HG03097 (cell line): ENCODE data around the gene DHX15.

Source experiments
- ATAC-seq: cut with Tn5 transposase; IDR thresholded peaks from one replicate; pipeline ENCODE4 v1.9.1; 2021; ENCODE audit not compliant: unreplicated experiment, low FRiP score

Gene DHX15

DNA sequence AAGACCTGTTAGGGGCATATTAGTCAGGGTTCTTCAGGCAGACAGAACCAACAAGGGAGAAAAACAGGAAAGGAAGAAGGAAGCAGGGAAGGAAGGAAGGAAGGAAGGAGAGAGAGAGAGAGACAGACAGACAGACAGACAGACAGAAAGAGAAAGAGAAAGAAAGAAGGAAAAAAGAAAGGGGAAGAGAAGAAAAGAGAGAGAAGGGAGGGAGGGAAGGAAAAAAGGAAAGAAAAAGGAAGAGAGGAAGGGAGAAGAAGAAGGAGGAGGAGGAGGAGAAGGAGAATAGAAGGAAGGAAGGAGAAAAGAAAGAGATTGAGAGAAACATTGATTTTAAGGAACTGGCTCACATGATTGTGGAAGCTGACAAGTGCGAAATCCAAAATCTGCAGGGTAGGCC, 89.0 kb downstream of the DHX15 start:
- ATAC-seq, result no peak

GRCh38 chr4:24489870-24490269, 94.5 kb downstream of the DHX15 start:
- ATAC-seq, result no peak

GRCh38 chr4:24488399-24489164, 95.8 kb downstream of the DHX15 start:
- ATAC-seq, result no peak

GRCh38 chr4:24482871-24483270, 101.5 kb downstream of the DHX15 start:
- no peak for ATAC-seq

DNA sequence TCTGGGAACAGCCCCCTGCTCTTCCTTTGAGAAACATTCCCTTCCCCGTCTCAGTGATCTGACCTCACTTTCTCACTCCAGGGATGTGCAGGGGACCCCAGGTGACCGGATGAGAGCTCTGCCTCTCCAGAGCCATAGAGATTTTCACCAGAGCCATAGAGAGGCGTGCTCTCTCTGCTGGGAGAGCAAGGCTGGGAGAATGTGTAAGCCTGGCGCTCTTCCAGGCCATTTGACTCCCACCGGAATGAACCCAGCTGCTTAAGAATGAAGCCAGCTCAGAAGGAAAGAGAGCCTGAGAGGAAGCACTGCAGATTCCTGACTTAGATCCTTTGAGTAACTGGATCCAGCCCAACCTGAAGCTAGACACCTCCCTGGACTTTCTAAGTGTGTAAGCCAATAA, 106.4 kb downstream of the DHX15 start:
- no peak for ATAC-seq
